OCI-LY3 (cell line): ENCODE results near the gene SIL1.

Source experiments
- H2AFZ ChIP-seq: fragments of 200-600, 300-600 bp; shearing (Covaris generic); 2 replicates; pipeline ENCODE4 v1.6.0; 2014; ENCODE audit warnings: antibody characterized with exemption, low read depth, low read length
- H3K27ac ChIP-seq: fragments of 200-600, 300-600 bp; sonication (generic); 2 replicates; pipeline ENCODE4 v1.5.1; 2014; ENCODE audit warnings: mild to moderate bottlenecking, low read length, moderate library complexity, mixed read lengths
- H3K27me3 ChIP-seq: fragments of 200-600, 300-600 bp; sonication (generic); 2 replicates; pipeline ENCODE4 v1.6.1; 2014; ENCODE audit warnings: low read depth, low read length, mixed read lengths
- H3K36me3 ChIP-seq: fragments of 200-600, 300-600 bp; sonication (generic); replicated peaks from 2 replicates; pipeline ENCODE3; 2014; ENCODE audit warnings: low read depth, low read length, mixed read lengths
- H3K4me1 ChIP-seq: fragments of 300-600, 200-600 bp; sonication (generic); 2 replicates; pipeline ENCODE4 v1.6.1; 2014; ENCODE audit warnings: low read length, mixed read lengths
- H3K4me2 ChIP-seq: fragments of 200-600, 300-600 bp; sonication (generic); 2 replicates; pipeline ENCODE4 v1.6.1; 2014; ENCODE audit warnings: low read length, mixed read lengths
- H3K4me3 ChIP-seq: fragments of 300-600, 200-600 bp; sonication (generic); 2 replicates; pipeline ENCODE4 v1.5.1; 2014; ENCODE audit warnings: antibody characterized with exemption, mild to moderate bottlenecking, low read length, moderate library complexity
- H3K79me2 ChIP-seq: fragments of 300-600, 200-600 bp; shearing (Covaris generic); 2 replicates; pipeline ENCODE4 v1.6.1; 2014; ENCODE audit warnings: mild to moderate bottlenecking, low read length, mixed read lengths
- H3K9ac ChIP-seq: fragments of 300-600, 200-600 bp; shearing (Covaris generic); 2 replicates; pipeline ENCODE4 v1.6.0; 2014; ENCODE audit warnings: mild to moderate bottlenecking, low read length, moderate library complexity
- H3K9me3 ChIP-seq: fragments of 200-600, 300-600 bp; shearing (Covaris generic); 2 replicates; pipeline ENCODE4 v1.6.1; 2014; ENCODE audit warnings: low read length, mixed read lengths; ENCODE audit not compliant: insufficient read depth
- H4K20me1 ChIP-seq: fragments of 200-600, 300-600 bp; sonication (generic); 2 replicates; pipeline ENCODE4 v1.6.1; 2016; ENCODE audit warnings: low read length, mixed read lengths; ENCODE audit not compliant: insufficient read depth
- CTCF ChIP-seq: fragments of 200-600, 300-600 bp; sonication (generic); IDR thresholded peaks from 2 replicates; pipeline ENCODE4 v1.5.1; 2014; ENCODE audit warnings: antibody characterized with exemption, low read length, low read depth
- EZH2phosphoT487 ChIP-seq: fragments of 200-600 bp; shearing (Covaris generic); IDR thresholded peaks from 2 replicates; pipeline ENCODE4 v1.6.1; 2018; ENCODE audit warnings: antibody characterized with exemption, mixed run types, low read depth

SIL1 gene

GRCh38 chr5:139108063-139108824 lies 89.9 kb downstream of the SIL1 start:
- Histone ChIP-seq H3K9ac (no peak overlapping the region), H3K9me3 (no peaks in the 10 kb centered on the region), H3K27ac (no peak overlapping the region), H3K4me3 (no peak overlapping the region), H3K4me2 (no peak overlapping the region), H4K20me1 (no peaks in the 10 kb centered on the region), H3K36me3 (no peaks in the 10 kb centered on the region), H2AFZ (no peak overlapping the region), H3K27me3 (no peaks in the 10 kb centered on the region), H3K4me1 (no peaks in the 10 kb centered on the region), H3K79me2 (no peaks in the 10 kb centered on the region)
- TF ChIP-seq EZH2phosphoT487 (no peak), CTCF (no peak)

GRCh38 chr5:139105621-139106071 lies 92.5 kb downstream of the SIL1 start:
- Histone ChIP-seq H3K27ac (no peak overlapping the region), H3K4me3 (no peak overlapping the region), H3K36me3 (no peaks in the 10 kb centered on the region), H3K9ac (no peak overlapping the region), H3K4me2 (no peak overlapping the region), H3K9me3 (no peaks in the 10 kb centered on the region), H4K20me1 (no peaks in the 10 kb centered on the region), H2AFZ (no peak overlapping the region), H3K27me3 (no peaks in the 10 kb centered on the region), H3K79me2 (no peaks in the 10 kb centered on the region), H3K4me1 (no peaks in the 10 kb centered on the region)
- no peak for TF ChIP-seq CTCF
- TF ChIP-seq EZH2phosphoT487 = no peak

- H3K36me3 ChIP-seq = no peaks in the 10 kb centered on the region
- H3K9ac ChIP-seq = no peak overlapping the region
- no peaks in the 10 kb centered on the region for H3K27me3 ChIP-seq
- H3K4me1 ChIP-seq = no peaks in the 10 kb centered on the region
- H2AFZ ChIP-seq = no peak overlapping the region
- no peak overlapping the region for H3K4me3 ChIP-seq
- no peaks in the 10 kb centered on the region for H3K79me2 ChIP-seq
- no peaks in the 10 kb centered on the region for H3K9me3 ChIP-seq
- TF ChIP-seq EZH2phosphoT487 = no peak
- TF ChIP-seq CTCF = no peak
- H3K4me2 ChIP-seq = no peak overlapping the region
- no peaks in the 10 kb centered on the region for H4K20me1 ChIP-seq
- H3K27ac ChIP-seq = no peak overlapping the region
These were observed 93.4 kb downstream of the SIL1 start for GRCh38 chr5:139104577-139105276.

- H2AFZ ChIP-seq = no peak overlapping the region
- H3K9ac ChIP-seq = no peak overlapping the region
- H4K20me1 ChIP-seq = no peaks in the 10 kb centered on the region
- H3K27ac ChIP-seq = no peak overlapping the region
- TF ChIP-seq EZH2phosphoT487 (no peak), CTCF (no peak)
- H3K4me2 ChIP-seq = no peak overlapping the region
- no peaks in the 10 kb centered on the region for H3K9me3 ChIP-seq
- no peaks in the 10 kb centered on the region for H3K79me2 ChIP-seq
- H3K36me3 ChIP-seq = no peaks in the 10 kb centered on the region
- H3K4me1 ChIP-seq = no peaks in the 10 kb centered on the region
- H3K27me3 ChIP-seq = no peaks in the 10 kb centered on the region
- no peak overlapping the region for H3K4me3 ChIP-seq
These were observed 94.4 kb downstream of the SIL1 start for GRCh38 chr5:139103762-139104161.
